ENCODE results near the gene ANP32D.
"Not testable (repeated sequence)": the region's sequence is repeated elsewhere in the genome, so short reads cannot be mapped to it uniquely, and the experiment has no call there.

Gene ANP32D

GRCh38 chr12:48472259-48472658 lies at the start of gene ANP32D:
Gene ANP32D (plus strand): TSS chr12:48472559. CDS start chr12:48472665, 106 bp downstream.
- no peak for DNase-seq (ENCODE audit: low read depth in 1 of 2, low spot score in 1 of 2)

GRCh38 chr12:48423171-48423570 lies 49.2 kb upstream of the ANP32D start:
- DNase-seq (ENCODE audit: low read depth in 1 of 2, low spot score in 1 of 2): no peak

- DNase-seq (ENCODE audit: low read depth in 1 of 2, low spot score in 1 of 2): no peak
Observed at GRCh38 chr12:48424644-48425043, 47.7 kb upstream of the ANP32D start.

- DNase-seq (ENCODE audit: low read depth in 1 of 2, low spot score in 1 of 2): not testable (repeated sequence)
Observed at GRCh38 chr12:48434016-48434415, 38.3 kb upstream of the ANP32D start.

- DNase-seq (ENCODE audit: low read depth in 1 of 2, low spot score in 1 of 2): no peak
Observed at GRCh38 chr12:48441069-48441468, 31.3 kb upstream of the ANP32D start.

GRCh38 chr12:48442179-48442847 lies 30.0 kb upstream of the ANP32D start:
- no peak for DNase-seq (ENCODE audit: low read depth in 1 of 2, low spot score in 1 of 2)

GRCh38 chr12:48445538-48445937 lies 26.8 kb upstream of the ANP32D start:
- no peak for DNase-seq (ENCODE audit: low read depth in 1 of 2, low spot score in 1 of 2)

GRCh38 chr12:48446161-48446776 lies 26.1 kb upstream of the ANP32D start:
- DNase-seq (ENCODE audit: low read depth in 1 of 2, low spot score in 1 of 2): no peak

- DNase-seq (ENCODE audit: low read depth in 1 of 2, low spot score in 1 of 2): no peak
Observed at GRCh38 chr12:48447755-48448154, 24.6 kb upstream of the ANP32D start.

GRCh38 chr12:48451372-48451771 lies 21.0 kb upstream of the ANP32D start:
- DNase-seq (ENCODE audit: low read depth in 1 of 2, low spot score in 1 of 2): no peak

- not testable (repeated sequence) for DNase-seq (ENCODE audit: low read depth in 1 of 2, low spot score in 1 of 2)
Observed at GRCh38 chr12:48452961-48453360, 19.4 kb upstream of the ANP32D start.

- DNase-seq (ENCODE audit: low read depth in 1 of 2, low spot score in 1 of 2): no peak
Observed at GRCh38 chr12:48454667-48455066, 17.7 kb upstream of the ANP32D start.

- DNase-seq (ENCODE audit: low read depth in 1 of 2, low spot score in 1 of 2): no peak
Observed at GRCh38 chr12:48455116-48455515, 17.2 kb upstream of the ANP32D start.

GRCh38 chr12:48459259-48459658 lies 13.1 kb upstream of the ANP32D start:
- no peak for DNase-seq (ENCODE audit: low read depth in 1 of 2, low spot score in 1 of 2)

- DNase-seq (ENCODE audit: low read depth in 1 of 2, low spot score in 1 of 2): not testable (repeated sequence)
Observed at GRCh38 chr12:48469027-48469426, 3.3 kb upstream of the ANP32D start.

GRCh38 chr12:48473061-48473460 lies 702 bp downstream of the ANP32D start:
- DNase-seq (ENCODE audit: low read depth in 1 of 2, low spot score in 1 of 2): no peak

- DNase-seq (ENCODE audit: low read depth in 1 of 2, low spot score in 1 of 2): not testable (repeated sequence)
Observed at GRCh38 chr12:48474497-48474896, 2.1 kb downstream of the ANP32D start.

GRCh38 chr12:48482198-48482597 lies 9.8 kb downstream of the ANP32D start, which contains the start of gene C12orf54:
Gene C12orf54 (plus strand): TSS chr12:48482498. CDS start chr12:48483297, 799 bp downstream.
- no peak for DNase-seq (ENCODE audit: low read depth in 1 of 2, low spot score in 1 of 2)

- no peak for DNase-seq (ENCODE audit: low read depth in 1 of 2, low spot score in 1 of 2)
Observed at GRCh38 chr12:48482930-48483329, 10.6 kb downstream of the ANP32D start.

- no peak for DNase-seq (ENCODE audit: low read depth in 1 of 2, low spot score in 1 of 2)
Observed at GRCh38 chr12:48486261-48486660, 13.9 kb downstream of the ANP32D start.

GRCh38 chr12:48486679-48487078 lies 14.3 kb downstream of the ANP32D start:
- no peak for DNase-seq (ENCODE audit: low read depth in 1 of 2, low spot score in 1 of 2)

- DNase-seq (ENCODE audit: low read depth in 1 of 2, low spot score in 1 of 2): no peak
Observed at GRCh38 chr12:48489012-48489411, 16.7 kb downstream of the ANP32D start.

- DNase-seq (ENCODE audit: low read depth in 1 of 2, low spot score in 1 of 2): not testable (repeated sequence)
Observed at GRCh38 chr12:48489456-48489855, 17.1 kb downstream of the ANP32D start.

Measured in activated CD4-positive, alpha-beta T cell treated with anti-CD3 and anti-CD28 coated beads, Interleukin-2, amount 50 U/mL, for 24 hours (primary cell).